ENCODE results near the gene XRCC6. TPM values are rescaled to one million over a fixed set of nuclear protein-coding genes. Genes with fewer than 3 reads are reported as not detected.

The XRCC6 gene
- total and polyA plus RNA-seq, 9 of the 15 experiments (the other 6 are each of a cell fraction or from before 2014, with no cell fraction given), result 151 to 440 (median 318) TPM

- TF ChIP-seq THAP12 (CRISPR knock-in tag; IDR thresholded peaks at IDR 0.05), result no peak
- peak; percentile 75 for TF ChIP-seq MAX (CRISPR knock-in tag; IDR thresholded peaks at IDR 0.05)
- TF ChIP-seq ZC3H4 (CRISPR knock-in tag; IDR thresholded peaks at IDR 0.05; ENCODE audit: borderline replicate concordance), result 0 out of 2 replicates have a peak, but pooled peaks have one; percentile 65
- TF ChIP-seq, protein P1, sequence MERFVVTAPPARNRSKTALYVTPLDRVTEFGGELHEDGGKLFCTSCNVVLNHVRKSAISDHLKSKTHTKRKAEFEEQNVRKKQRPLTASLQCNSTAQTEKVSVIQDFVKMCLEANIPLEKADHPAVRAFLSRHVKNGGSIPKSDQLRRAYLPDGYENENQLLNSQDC (CRISPR knock-in tag; IDR thresholded peaks at IDR 0.05), result no peak
- TF ChIP-seq, protein P2, sequence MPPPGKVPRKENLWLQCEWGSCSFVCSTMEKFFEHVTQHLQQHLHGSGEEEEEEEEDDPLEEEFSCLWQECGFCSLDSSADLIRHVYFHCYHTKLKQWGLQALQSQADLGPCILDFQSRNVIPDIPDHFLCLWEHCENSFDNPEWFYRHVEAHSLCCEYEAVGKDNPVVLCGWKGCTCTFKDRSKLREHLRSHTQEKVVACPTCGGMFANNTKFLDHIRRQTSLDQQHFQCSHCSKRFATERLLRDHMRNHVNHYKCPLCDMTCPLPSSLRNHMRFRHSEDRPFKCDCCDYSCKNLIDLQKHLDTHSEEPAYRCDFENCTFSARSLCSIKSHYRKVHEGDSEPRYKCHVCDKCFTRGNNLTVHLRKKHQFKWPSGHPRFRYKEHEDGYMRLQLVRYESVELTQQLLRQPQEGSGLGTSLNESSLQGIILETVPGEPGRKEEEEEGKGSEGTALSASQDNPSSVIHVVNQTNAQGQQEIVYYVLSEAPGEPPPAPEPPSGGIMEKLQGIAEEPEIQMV (tag; conservative IDR thresholded peaks at IDR 0.05; ENCODE audit: low read depth), result no peak
- TF ChIP-seq GTF2F1 (IDR thresholded peaks at IDR 0.05; ENCODE audit: low read depth, low read length), result peak; percentile 19; the same call in 1 of the 2 replicates
- no peak for TF ChIP-seq ZNF133 (CRISPR knock-in tag; IDR thresholded peaks at IDR 0.05)
- no peak for TF ChIP-seq EWSR1 (IDR thresholded peaks at IDR 0.05; ENCODE audit: borderline replicate concordance, low read depth, partially characterized antibody)
- no peak for TF ChIP-seq BMI1 (IDR thresholded peaks at IDR 0.05; ENCODE audit: low read length)
- TF ChIP-seq ELF1 (tag; IDR thresholded peaks at IDR 0.05), result no peak
- TF ChIP-seq ZNF717 (CRISPR knock-in tag; IDR thresholded peaks at IDR 0.05), result no peak
- 0 out of 2 replicates have a peak, but pooled peaks have one; percentile 16 for TF ChIP-seq ETV1 (tag; conservative IDR thresholded peaks at IDR 0.05; ENCODE audit: low read depth)
- TF ChIP-seq ZKSCAN3 (CRISPR knock-in tag; IDR thresholded peaks at IDR 0.05), result no peak
- no peak for TF ChIP-seq ZNF431 (CRISPR knock-in tag; IDR thresholded peaks at IDR 0.05)
- no peak for TF ChIP-seq ZBTB5 (IDR thresholded peaks at IDR 0.05)
- TF ChIP-seq MAZ (CRISPR knock-in tag; conservative IDR thresholded peaks at IDR 0.05 in 1 of 2, IDR thresholded peaks at IDR 0.05 in 1 of 2), result 0 out of 4 replicates have a peak, but pooled peaks of 1 of the 2 experiments have one; percentile 35
- TF ChIP-seq RBM34 (IDR thresholded peaks at IDR 0.05; ENCODE audit: borderline replicate concordance, insufficient read depth, low read length), result no peak
- TF ChIP-seq NFATC3 (IDR thresholded peaks at IDR 0.05), result no peak
- TF ChIP-seq SNRNP70 (optimal IDR thresholded peaks at IDR 0.05; ENCODE audit: low read depth, low read length), result no peak
- no peak for TF ChIP-seq GTF2E2 (tag; IDR thresholded peaks at IDR 0.05)
- peak; percentile 26; the same call in 1 of the 2 replicates for TF ChIP-seq ZEB2 (IDR thresholded peaks at IDR 0.05)
- TF ChIP-seq POLR2AphosphoS2 (IDR thresholded peaks at IDR 0.05; ENCODE audit: low read length), result peak; percentile 79; the same call in 1 of the 2 replicates
- TF ChIP-seq FOXK2 (conservative IDR thresholded peaks at IDR 0.05 in 1 of 2, IDR thresholded peaks at IDR 0.05 in 1 of 2; ENCODE audit: low read depth in 2 of 2), result peak in 1 of 2 experiments; percentile 52; a peak in 2 of 4 replicates
Observed at GRCh38 chr22:41682033-41682807, 61.1 kb downstream of the XRCC6 start (continued).

Measured in K562 (cell line).